COLO668 (cell line): ENCODE data around the gene SORCS1.
A peak's percentile ranks its signal among the peaks of the same experiment; 100 is the strongest.

ENCODE experiments used
- DNase-seq: peaks from one replicate; lab custom pipeline; 2025; ENCODE audit not compliant: unreplicated experiment; lab: John Stamatoyannopoulos, UW

SORCS1 gene

GRCh38 chr10:106908225-106908624, 256.3 kb downstream of the SORCS1 start:
- no peak for DNase-seq

- no peak for DNase-seq
Measured at GRCh38 chr10:106904209-106904608, 260.3 kb downstream of the SORCS1 start.

- DNase-seq: no peak
Measured at GRCh38 chr10:106903180-106903579, 261.3 kb downstream of the SORCS1 start.

- DNase-seq: no peak
Measured at GRCh38 chr10:106900016-106900652, 264.4 kb downstream of the SORCS1 start.

- DNase-seq: no peak
Measured at GRCh38 chr10:106898446-106898845, 266.1 kb downstream of the SORCS1 start.

GRCh38 chr10:106897719-106898118, 266.8 kb downstream of the SORCS1 start:
- peak; percentile 4 for DNase-seq

- DNase-seq: no peak
Measured at GRCh38 chr10:106894692-106895091, 269.8 kb downstream of the SORCS1 start.

- no peak for DNase-seq
Measured at GRCh38 chr10:106877574-106877973, 286.9 kb downstream of the SORCS1 start.

- no peak for DNase-seq
Measured at GRCh38 chr10:106874604-106874889, 290.0 kb downstream of the SORCS1 start.

GRCh38 chr10:106873770-106874603, 290.5 kb downstream of the SORCS1 start:
- no peak for DNase-seq

GRCh38 chr10:106872176-106872575, 292.3 kb downstream of the SORCS1 start:
- no peak for DNase-seq

GRCh38 chr10:106866244-106866845, 298.2 kb downstream of the SORCS1 start:
- DNase-seq: no peak

- DNase-seq: no peak
Measured at GRCh38 chr10:106864031-106864430, 300.5 kb downstream of the SORCS1 start.

GRCh38 chr10:106863549-106863948, 301.0 kb downstream of the SORCS1 start:
- no peak for DNase-seq

GRCh38 chr10:106859892-106860652, 304.4 kb downstream of the SORCS1 start:
- DNase-seq: no peak

- DNase-seq: no peak
Measured at GRCh38 chr10:106857728-106858127, 306.8 kb downstream of the SORCS1 start.

- no peak for DNase-seq
Measured at GRCh38 chr10:106857213-106857612, 307.3 kb downstream of the SORCS1 start.

GRCh38 chr10:106836933-106837663, 327.4 kb downstream of the SORCS1 start:
- DNase-seq: no peak

- no peak for DNase-seq
Measured at GRCh38 chr10:106832846-106833245, 331.7 kb downstream of the SORCS1 start.

GRCh38 chr10:106830471-106830870, 334.0 kb downstream of the SORCS1 start:
- no peak for DNase-seq

- no peak for DNase-seq
Measured at GRCh38 chr10:106830006-106830405, 334.5 kb downstream of the SORCS1 start.
